Activated CD4-positive, alpha-beta T cell treated with anti-CD3 and anti-CD28 coated beads for 24 hours (primary cell): ENCODE measurements around the gene CENPF.

Experiments
- DNase-seq, 2 donors: peaks; one replicate each; pipeline ENCODE4 v3.0.0-alpha.2; 2020; ENCODE audit warnings: low read depth in 2 of 2

CENPF gene

DNA sequence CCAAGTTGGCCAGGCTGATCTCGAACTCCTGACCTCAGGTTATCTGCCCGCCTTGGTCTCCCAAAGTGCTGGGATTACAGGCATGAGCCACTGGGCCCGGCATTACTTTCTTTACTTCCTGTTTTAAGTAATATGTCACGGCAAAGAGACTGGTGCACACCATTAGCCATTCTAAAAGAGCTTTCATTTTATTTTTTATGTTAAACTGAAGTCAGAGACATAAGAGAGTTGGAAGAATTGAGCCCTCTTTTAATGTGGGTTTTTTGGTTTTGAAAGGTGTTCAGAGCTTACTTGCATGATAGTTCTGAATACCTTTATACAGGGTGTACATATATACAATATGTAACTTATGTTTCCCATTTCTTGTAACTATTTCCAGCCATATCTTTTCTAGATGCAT lies 14.3 kb downstream of the CENPF start:
- DNase-seq: no peak

DNA sequence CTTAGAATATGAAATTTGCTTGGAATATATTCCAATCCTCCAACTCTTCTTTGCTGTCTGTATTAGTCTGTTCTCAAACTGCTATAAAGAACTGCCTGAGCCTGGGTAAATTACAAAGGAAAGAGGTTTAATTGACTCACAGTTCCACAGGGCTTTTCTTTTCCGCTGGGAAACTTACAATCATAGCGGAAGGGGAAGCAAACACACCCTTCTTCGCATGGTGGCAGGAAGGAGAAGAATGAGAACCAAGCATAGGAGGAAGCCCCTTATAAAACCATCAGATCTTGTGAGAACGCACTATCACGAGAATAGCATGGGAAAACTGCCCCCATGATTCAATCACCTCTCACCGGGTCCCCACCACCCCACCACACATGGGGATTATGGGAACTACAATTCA lies 14.8 kb downstream of the CENPF start:
- DNase-seq: no peak

DNA sequence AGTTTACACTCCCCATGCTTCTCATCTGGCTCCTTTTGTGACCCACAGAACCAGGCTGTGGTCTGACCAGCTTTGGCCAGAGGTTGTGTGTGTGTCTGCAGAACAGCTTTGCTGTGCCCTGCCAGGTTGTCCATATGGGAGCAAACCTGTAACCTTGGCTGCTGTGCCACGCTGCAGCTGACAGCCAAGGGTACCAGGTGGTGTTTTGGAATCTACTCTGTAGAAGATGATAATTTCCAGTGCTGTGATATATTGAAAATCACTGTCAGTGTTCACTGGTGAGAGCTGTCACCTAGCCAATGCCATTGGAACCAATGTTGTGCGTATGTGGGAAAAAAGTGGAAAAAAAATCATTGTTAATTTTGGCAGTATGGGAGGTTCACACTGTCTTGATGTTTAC lies 18.2 kb downstream of the CENPF start:
- DNase-seq: no peak

DNA sequence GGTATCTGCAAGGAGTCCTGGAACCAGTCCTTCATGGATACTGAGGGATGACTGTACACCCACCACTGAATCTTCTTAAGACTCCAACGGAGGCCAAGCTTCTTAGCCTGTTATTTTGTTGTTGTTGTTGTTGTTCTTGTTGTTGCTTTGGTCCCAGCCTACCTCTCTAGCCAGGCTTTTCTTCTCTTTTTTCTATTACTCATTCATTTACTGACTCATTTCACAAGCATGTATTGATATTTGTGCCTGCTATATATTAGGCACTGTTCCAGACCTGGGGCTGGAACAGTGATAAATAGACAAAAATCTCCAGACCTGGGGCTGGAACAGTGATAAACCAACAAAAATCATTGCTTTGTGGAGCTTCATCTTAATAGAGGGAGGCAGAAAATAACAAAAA lies 20.4 kb downstream of the CENPF start:
- no peak for DNase-seq

DNA sequence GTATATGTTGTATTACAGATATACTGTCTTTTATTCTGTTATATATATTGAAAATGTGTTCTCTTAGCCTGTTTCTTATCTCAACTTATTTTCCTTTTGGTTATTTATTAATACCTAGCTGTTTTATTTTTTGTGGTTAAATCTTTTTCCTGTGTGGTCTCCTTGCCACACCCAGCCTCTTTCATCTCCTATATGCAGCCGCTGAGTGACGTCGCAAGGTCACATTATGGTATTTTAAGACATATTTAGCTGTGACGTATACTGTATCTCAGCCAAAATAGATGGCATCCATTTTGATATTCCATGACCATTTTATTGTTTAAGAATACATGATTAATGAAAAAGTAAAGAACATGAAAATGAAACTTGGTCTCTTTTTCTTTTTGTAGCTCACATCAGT lies 29.1 kb downstream of the CENPF start:
- DNase-seq: no peak

DNA sequence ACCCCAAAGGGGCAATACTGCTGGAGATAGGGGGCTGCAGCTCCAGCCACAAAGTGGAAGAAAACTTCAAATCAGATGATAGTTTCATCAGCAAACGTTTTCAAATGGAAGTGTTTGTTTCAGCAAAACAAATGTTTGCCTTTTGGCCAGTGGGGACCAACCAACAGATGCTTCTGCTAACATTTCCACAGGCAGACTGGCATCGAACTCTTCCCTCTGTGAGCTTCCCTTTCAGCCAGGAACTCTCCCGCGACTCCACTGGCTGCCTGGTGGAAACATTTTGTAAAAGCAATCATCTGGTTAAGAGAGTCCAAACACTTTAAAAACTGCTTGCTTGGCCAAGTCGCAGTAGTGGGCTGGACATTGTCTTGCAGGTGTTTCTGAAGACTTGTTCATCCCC lies 30.7 kb downstream of the CENPF start:
- no peak for DNase-seq

DNA sequence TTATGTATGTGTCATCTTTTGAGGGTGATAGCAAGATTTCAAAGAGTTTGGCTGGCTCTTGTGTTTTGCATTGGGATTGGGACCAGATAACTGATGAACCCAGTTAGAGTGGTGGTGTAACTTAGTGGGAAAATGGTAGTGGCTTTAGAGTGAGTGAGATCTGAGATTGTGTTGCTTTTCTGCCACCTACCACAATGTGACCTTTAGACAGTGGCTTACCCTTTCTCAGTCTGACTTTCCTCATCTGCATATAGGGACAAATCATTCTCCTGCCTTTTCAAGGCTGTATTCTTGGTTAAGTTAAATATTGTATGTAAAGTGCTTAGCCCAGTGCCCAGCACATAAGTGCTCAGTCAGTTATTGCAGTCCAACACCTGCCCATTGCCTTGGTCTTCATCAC lies 31.3 kb downstream of the CENPF start:
- DNase-seq: no peak

DNA sequence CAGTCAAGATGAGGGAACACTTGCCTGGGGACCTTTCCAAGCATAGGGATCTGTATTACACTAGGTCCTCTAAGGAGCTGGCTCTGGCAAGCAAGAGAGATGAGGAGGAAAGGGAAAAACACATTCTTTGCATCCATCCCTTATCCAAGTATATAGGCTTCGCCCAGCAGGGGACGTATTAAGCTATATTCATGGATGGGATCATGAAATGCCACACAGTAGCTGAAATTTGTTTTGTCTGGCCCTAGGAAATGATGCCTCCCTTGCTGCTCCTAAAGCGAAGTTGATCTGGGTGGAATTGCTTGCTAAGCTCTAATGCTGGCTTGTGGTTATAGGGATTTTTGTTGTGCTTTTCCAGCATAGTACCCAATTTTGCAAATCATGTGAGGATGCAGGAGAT lies 32.1 kb downstream of the CENPF start:
- DNase-seq: no peak

DNA sequence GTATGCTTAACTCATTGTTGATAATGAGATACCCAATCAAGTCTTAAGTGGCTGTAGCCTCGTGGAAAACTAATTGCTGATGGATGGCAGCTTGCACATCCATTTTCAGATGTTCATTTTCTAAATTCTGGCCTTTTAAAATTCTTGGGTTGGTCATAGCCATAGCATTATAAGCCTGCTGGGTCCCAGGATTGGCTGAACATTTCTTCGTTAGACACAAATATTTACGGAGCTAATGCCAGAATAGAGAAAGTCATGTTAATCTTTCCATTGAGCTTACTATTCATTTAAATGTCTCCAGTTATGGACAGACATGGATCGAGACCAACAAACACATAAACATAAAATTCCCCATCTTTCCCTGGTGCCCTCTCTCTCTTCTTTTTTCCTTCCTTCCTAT lies 32.5 kb downstream of the CENPF start:
- no peak for DNase-seq

DNA sequence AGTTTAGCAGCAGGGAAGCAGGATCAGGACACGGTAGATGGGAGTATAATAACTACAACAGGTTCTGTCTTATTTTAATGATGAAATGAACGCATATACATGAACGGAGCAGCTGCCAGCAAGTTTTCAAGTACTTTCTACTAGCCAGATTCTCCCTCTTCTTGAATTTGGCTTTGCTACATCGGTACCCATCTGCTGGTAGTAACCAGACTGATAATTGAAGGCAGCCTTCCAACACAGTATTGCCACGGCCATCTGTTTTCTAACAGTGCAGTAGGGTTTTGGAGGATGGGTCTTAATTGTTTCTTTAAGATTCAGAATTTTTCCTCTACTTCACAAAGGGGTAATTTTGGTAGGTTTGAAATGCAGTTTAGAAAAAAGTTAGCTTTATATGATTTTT lies 33.4 kb downstream of the CENPF start:
- no peak for DNase-seq

DNA sequence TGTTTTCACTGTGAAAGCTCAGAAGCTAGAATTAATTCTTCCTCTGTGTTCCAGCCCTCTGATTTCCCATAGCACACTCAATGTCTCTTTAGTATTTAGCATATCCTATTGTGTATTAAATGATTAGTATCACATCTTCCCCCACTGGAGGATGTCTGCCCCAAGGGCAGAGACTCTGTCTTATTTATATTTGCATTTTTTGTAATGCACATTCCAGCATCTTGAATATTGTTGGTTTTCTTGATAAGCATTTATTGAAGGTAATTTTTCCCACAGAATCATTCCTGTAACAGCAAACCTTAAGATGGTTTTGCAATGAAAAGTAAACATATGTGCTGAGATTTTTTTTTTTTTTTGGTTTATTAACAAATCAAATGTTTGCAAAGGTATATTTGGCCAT lies 34.1 kb downstream of the CENPF start:
- no peak for DNase-seq

DNA sequence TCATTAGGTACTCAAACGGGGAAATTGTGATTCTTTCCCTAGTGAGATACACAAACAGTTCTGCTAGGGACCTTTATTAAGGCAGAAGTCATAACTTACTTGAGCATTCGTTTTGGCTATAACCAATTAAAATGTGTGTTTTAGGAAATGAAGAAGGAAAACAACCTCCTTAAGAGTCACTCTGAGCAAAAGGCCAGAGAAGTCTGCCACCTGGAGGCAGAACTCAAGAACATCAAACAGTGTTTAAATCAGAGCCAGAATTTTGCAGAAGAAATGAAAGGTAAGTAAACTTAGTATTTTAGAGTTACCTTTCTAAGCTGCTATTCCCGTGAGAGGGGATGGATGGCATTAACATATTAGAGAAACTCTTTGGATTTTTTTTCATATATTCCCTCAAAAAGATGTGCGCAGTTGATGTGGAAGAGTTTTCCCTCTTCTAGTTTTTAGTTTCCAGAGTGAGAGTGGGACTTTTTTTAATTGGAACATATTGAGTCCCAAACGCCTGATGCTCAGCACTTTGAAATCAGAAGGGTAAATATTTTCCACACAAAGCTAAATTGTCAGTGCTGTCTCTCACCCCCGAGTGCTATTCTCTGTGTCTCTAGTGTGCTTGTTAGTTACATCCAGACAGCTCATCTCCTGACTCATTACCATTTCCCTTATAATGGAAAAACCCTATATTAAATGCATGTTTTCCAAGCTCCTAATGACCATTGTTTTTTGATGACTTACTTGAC lies 34.9 kb downstream of the CENPF start:
- no peak for DNase-seq

DNA sequence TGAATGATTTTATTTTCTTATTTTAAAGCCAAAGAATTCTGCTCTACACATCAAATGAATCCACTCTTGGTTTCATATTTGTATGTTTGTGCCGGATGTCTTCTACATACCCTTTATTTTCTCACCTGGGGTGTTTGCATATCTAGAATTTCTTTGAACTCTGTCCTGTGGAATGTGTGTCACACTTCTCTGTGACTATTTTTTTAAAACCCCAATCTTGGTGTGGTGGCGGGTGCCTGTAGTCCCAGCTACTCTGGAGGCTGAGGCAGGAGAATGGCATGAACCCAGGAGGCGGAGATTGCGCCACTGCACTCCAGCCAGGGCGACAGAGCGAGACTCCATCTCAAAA lies 35.4 kb downstream of the CENPF start:
- no peak for DNase-seq

DNA sequence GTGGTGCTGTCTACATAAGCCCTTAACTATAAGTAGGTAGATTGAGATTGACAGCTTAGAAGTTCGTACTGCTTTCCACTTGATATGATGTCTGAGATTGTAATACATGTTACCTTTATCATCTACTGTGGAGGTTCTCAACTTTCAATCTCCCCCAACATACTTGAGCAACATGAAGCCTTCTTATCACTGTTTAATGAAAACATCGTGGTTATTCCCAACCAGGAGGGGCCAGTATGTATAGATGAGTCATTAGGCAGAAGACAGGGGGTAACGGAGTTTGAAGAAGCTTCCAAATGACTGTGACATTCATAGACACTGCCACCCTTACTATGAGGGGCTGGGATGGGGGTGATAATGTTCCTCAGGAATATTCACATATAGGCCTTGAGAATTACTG lies 36.0 kb downstream of the CENPF start:
- no peak for DNase-seq

DNA sequence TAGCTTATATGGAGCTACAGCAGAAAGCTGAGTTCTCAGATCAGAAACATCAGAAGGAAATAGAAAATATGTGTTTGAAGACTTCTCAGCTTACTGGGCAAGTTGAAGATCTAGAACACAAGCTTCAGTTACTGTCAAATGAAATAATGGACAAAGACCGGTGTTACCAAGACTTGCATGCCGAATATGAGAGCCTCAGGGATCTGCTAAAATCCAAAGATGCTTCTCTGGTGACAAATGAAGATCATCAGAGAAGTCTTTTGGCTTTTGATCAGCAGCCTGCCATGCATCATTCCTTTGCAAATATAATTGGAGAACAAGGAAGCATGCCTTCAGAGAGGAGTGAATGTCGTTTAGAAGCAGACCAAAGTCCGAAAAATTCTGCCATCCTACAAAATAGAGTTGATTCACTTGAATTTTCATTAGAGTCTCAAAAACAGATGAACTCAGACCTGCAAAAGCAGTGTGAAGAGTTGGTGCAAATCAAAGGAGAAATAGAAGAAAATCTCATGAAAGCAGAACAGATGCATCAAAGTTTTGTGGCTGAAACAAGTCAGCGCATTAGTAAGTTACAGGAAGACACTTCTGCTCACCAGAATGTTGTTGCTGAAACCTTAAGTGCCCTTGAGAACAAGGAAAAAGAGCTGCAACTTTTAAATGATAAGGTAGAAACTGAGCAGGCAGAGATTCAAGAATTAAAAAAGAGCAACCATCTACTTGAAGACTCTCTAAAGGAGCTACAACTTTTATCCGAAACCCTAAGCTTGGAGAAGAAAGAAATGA lies 37.6 kb downstream of the CENPF start:
- no peak for DNase-seq

DNA sequence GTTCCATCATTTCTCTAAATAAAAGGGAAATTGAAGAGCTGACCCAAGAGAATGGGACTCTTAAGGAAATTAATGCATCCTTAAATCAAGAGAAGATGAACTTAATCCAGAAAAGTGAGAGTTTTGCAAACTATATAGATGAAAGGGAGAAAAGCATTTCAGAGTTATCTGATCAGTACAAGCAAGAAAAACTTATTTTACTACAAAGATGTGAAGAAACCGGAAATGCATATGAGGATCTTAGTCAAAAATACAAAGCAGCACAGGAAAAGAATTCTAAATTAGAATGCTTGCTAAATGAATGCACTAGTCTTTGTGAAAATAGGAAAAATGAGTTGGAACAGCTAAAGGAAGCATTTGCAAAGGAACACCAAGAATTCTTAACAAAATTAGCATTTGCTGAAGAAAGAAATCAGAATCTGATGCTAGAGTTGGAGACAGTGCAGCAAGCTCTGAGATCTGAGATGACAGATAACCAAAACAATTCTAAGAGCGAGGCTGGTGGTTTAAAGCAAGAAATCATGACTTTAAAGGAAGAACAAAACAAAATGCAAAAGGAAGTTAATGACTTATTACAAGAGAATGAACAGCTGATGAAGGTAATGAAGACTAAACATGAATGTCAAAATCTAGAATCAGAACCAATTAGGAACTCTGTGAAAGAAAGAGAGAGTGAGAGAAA lies 38.4 kb downstream of the CENPF start:
- no peak for DNase-seq

DNA sequence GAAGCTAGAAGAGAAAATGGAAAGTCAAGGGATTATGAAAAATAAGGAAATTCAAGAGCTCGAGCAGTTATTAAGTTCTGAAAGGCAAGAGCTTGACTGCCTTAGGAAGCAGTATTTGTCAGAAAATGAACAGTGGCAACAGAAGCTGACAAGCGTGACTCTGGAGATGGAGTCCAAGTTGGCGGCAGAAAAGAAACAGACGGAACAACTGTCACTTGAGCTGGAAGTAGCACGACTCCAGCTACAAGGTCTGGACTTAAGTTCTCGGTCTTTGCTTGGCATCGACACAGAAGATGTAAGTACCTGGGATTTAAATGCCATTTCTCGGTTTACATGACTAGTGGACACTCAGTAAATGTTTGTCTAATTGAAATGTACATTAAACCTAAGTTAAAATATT lies 40.0 kb downstream of the CENPF start:
- no peak for DNase-seq

DNA sequence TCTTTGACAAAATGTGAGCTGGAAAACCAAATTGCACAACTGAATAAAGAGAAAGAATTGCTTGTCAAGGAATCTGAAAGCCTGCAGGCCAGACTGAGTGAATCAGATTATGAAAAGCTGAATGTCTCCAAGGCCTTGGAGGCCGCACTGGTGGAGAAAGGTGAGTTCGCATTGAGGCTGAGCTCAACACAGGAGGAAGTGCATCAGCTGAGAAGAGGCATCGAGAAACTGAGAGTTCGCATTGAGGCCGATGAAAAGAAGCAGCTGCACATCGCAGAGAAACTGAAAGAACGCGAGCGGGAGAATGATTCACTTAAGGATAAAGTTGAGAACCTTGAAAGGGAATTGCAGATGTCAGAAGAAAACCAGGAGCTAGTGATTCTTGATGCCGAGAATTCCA lies 42.7 kb downstream of the CENPF start:
- DNase-seq: no peak

DNA sequence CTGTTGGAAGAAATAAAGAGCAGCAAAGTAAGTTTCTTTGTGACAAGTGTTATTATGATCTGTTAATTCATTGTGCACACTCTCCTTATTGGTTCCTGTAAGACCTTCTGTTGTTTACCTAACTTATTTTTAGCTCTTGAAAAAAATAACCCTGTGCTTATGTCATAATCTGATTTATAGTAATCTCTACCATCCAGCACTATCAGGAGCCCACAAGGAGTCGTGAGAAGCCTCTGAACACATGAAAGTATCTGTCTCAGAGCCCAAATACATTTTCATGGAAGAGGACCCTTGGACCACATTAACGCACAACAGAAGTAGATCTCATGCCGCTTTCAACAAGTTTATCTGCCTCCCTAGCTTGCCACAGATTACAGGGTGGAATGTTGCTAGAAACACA lies 45.8 kb downstream of the CENPF start:
- DNase-seq: no peak

DNA sequence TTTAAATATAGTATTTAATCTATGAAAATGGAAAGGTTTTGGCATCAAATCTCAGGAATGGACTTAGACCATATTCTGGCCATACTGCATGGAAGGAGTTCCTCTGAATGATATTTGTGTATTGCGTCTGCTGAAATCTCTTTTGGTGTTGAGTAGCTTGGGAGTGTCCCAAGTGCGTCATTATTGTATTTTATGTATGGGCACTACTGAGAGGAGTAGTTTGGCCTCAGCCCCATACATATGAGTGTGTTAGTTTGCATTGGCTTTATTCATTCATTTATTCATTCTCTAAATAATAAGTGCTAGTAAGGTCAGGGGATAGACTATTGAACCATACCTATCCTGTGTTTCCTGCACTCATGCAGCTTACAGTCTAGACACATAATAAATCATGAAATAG lies 46.6 kb downstream of the CENPF start:
- DNase-seq: no peak

DNA sequence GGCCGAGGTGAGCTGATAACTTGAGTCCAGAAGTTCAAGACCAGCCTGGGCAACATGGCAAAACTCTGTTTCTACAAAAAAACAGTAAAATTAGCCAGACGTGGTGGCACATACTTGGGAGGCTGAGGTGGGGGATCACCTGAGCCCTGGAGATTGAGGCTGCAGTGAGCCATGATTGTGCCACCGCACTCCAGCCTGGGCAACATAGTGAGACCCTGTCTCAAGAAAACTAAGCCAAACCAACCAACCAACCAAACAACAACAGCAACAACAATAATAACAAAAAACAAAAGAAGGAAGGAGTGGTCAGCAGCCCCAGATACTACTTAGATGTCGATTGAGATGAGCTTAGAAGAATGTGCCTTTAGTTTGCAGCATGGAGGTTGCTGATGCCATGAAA lies 47.7 kb downstream of the CENPF start:
- DNase-seq: no peak

DNA sequence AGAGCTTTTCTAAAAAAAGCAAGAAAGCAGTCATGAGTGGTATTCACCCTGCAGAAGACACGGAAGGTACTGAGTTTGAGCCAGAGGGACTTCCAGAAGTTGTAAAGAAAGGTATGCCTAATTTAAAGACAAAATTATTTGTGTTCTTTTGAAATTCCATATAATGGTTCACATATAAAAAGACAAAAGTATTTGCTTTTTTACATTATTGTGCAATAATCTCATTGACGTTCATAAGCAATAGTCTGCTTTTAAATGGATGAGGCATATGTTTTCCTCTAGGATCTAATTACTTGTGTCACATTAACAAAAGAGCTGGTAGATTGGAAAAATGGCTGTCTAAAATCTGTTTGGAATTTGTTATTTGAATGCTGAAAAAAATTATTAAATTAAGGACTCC lies 54.3 kb downstream of the CENPF start:
- no peak for DNase-seq

DNA sequence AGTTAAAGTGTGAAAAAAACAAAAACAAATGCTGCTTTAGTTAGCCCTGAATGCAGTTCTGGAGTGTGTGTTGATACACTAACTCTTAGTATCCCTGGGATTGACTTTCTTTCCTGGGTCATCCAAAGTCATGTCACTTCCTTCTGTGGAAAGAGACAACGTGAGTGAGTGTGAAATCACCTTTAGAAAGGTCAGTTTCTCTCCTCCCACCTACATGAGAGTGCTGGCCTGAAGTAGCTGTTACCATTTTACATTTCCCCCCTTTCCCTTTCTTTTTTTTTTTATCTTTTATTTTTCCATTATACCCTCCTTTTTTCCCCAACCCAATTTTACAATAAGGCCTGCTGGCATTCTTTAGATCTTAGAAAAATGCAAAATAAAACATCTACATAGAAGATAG lies 55.2 kb downstream of the CENPF start:
- no peak for DNase-seq
